Uterus (tissue), 4 donors: ENCODE results near the gene CLCA1. TPM values are rescaled to one million over a fixed set of nuclear protein-coding genes. Genes with fewer than 3 reads are reported as not detected.

ENCODE experiments used
- DNase-seq, 2 donors: peaks; one replicate each; pipeline ENCODE4 v3.0.0-alpha.2; 2019 to 2020
- H3K27ac ChIP-seq, 2 donors: fragments of 200-600 bp; sonication (generic); 1 replicate in 1 of 2; 2 replicates in 1 of 2; pipeline ENCODE4 v1.5.1; 2016 to 2018
- H3K27me3 ChIP-seq, 2 donors: fragments of 200-600 bp; sonication (generic); one replicate each; pipeline ENCODE4 v1.5.1; 2018 to 2019; ENCODE audit warnings: control low read depth in 1 of 2
- H3K36me3 ChIP-seq, 2 donors: fragments of 200-600 bp; sonication (generic); one replicate each; pipeline ENCODE4 v1.5.1; 2019; ENCODE audit warnings: control low read depth in 1 of 2
- H3K4me1 ChIP-seq, 2 donors: fragments of 200-600 bp; sonication (generic); one replicate each; pipeline ENCODE4 v1.5.1; 2018 to 2019; ENCODE audit warnings: control low read depth in 1 of 2
- H3K4me3 ChIP-seq, 2 donors: fragments of 200-600 bp; sonication (generic); 1 replicate in 1 of 2; 2 replicates in 1 of 2; pipeline ENCODE4 v1.5.1; 2018 to 2019; ENCODE audit warnings: mild to moderate bottlenecking in 1 of 2
- H3K9me3 ChIP-seq, 2 donors: fragments of 200-600 bp; sonication (generic); one replicate each; pipeline ENCODE4 v1.5.1; 2019; ENCODE audit warnings: control low read depth in 1 of 2
- CTCF ChIP-seq, 4 experiments: fragments of 200-600 bp in 2 of 4; fragments of 450-650 bp in 2 of 4; sonication (generic) in 2 of 4; IDR thresholded peaks; one replicate each; pipeline ENCODE4 v1.5.1; 2016 to 2019; ENCODE audit warnings: antibody characterized with exemption in 4 of 4, mild to moderate bottlenecking in 2 of 4, moderate library complexity in 1 of 4
- POLR2A ChIP-seq, 2 donors: fragments of 450-650 bp; IDR thresholded peaks; one replicate each; pipeline ENCODE4 v1.6.1; 2016; ENCODE audit warnings: antibody characterized with exemption in 2 of 2, mild to moderate bottlenecking in 1 of 2, moderate library complexity in 1 of 2
- intact Hi-C: fragments of 100-400 bp; cut with DNase I; formaldehyde crosslinking; loops from one replicate; pipeline ENCODE4 v1.15.1; 2023; ENCODE audit warnings: low total_unique reads
- total RNA-seq, 4 donors: library from RNA; depleted of rRNA in 3 of 4; stranded (reverse); fragments of >200 nt in 3 of 4; gene quantifications; one replicate each; pipeline versions ENCODE4 v1.1.0 to v1.2.4, GENCODE V29; 2014 to 2023
- donor health status: DM: yes; HTN: yes; CAD: no.

Gene CLCA1
- total RNA-seq, 4 donors from 2014 or later = 0.21 to 0.29 TPM; not detected in 2

DNA sequence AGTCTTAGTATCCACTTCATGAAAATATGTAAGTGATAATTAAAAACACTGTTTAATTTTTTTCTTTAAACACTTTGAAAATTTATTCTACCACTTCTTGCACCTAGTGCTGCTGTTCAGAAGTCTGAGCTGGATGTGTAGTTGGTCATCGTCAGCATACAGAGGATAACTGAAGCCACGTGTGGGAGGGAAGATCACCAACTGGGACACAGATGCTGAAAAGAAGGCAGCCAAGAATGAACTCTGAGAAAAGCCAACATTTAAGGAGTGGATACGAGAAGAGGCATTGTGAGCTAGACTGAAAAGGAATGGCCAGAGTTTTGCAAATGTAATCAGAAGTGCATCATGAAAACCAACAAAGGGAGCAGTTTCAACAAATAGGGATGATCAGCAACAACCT lies 53.5 kb downstream of the CLCA1 start:
- Histone ChIP-seq H3K27ac (no peak overlapping the region), H3K27me3 (no peaks in the 10 kb centered on the region), H3K9me3 (peaks cover 0 to 3% of the 10 kb centered on the region in 2 donors), H3K36me3 (no peaks in the 10 kb centered on the region), H3K4me3 (no peak overlapping the region), H3K4me1 (no peaks in the 10 kb centered on the region)
- TF ChIP-seq CTCF (IDR thresholded peaks at IDR 0.05) (no peak), POLR2A (IDR thresholded peaks at IDR 0.05) (no peak)
- intact Hi-C loops = no loop called here
- no peak for DNase-seq

DNA sequence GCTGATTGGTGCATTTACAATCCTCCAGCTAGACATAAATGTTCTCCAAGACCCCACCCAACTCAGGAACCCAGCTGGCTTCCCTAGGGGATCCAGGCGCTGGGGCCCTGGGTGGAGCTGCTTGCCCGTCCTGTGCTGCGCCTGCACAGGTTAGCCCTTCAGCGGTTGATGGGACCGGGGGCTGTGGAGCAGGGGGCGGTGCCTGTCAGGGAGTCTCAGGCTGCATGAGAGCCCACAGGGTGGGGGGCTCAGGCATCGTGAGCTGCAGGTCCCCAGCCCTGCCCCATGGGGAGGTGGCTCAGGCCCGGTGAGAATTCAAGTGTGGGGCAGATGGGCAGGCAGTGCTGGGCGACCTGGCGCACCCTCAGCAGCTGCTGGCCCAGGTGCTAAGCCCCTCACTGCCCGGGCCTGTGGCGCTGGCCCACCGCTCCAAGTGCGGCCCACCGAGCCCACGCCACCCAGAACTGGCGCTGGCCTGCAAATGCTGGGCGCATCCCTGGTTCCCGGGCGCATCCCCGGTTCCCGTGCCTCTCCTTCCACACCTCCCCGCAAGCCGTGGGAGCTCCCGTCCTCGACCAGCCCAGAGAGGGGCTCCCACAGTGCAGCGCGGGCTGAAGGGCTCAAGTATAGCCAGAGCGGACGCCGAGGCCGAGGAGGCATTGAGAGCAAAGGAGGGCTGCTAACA lies 55.1 kb downstream of the CLCA1 start:
- TF ChIP-seq CTCF (IDR thresholded peaks at IDR 0.05) = no peak
- TF ChIP-seq POLR2A (IDR thresholded peaks at IDR 0.05) = no peak
- Histone ChIP-seq H3K36me3 (no peaks in the 10 kb centered on the region), H3K4me1 (no peaks in the 10 kb centered on the region), H3K27ac (no peak overlapping the region), H3K9me3 (peaks cover 0 to 3% of the 10 kb centered on the region in 2 donors), H3K27me3 (no peaks in the 10 kb centered on the region), H3K4me3 (no peak overlapping the region)
- DNase-seq = no peak
- intact Hi-C loops = no loop called here

DNA sequence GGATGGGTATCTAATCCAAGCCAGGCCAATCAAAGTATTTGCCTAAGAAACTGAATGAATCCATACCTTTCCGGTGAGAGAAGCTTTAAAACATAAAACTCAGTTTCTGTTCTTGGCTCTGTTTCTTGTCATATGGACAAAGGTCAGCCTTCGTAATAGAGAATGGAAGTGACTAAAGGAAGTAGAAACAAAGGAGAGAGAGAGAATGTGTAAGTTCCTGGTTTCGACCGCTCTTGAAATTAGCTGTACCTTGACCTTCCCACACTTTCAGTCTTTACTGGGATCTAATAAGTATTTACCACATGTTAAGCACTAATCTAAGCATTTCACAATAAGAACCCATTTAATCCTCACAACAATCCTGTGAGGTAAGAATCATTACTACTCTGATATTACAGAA lies 58.6 kb downstream of the CLCA1 start:
- DNase-seq = no peak
- Histone ChIP-seq H3K27me3 (no peaks in the 10 kb centered on the region), H3K9me3 (peaks cover 0 to 3% of the 10 kb centered on the region in 2 donors), H3K4me3 (no peak overlapping the region), H3K36me3 (no peaks in the 10 kb centered on the region), H3K4me1 (no peaks in the 10 kb centered on the region), H3K27ac (no peak overlapping the region)
- TF ChIP-seq POLR2A (IDR thresholded peaks at IDR 0.05) (no peak), CTCF (IDR thresholded peaks at IDR 0.05) (no peak)
- intact Hi-C loops = no loop called here

GRCh38 chr1:86530211-86530845 lies 61.6 kb downstream of the CLCA1 start:
- Histone ChIP-seq H3K27ac (no peak overlapping the region), H3K4me3 (no peak overlapping the region), H3K36me3 (no peaks in the 10 kb centered on the region), H3K9me3 (no peaks in the 10 kb centered on the region), H3K4me1 (no peaks in the 10 kb centered on the region), H3K27me3 (no peaks in the 10 kb centered on the region)
- no peak for DNase-seq
- intact Hi-C loops = no loop called here
- TF ChIP-seq CTCF (IDR thresholded peaks at IDR 0.05) = no peak
- TF ChIP-seq POLR2A (IDR thresholded peaks at IDR 0.05) = no peak

DNA sequence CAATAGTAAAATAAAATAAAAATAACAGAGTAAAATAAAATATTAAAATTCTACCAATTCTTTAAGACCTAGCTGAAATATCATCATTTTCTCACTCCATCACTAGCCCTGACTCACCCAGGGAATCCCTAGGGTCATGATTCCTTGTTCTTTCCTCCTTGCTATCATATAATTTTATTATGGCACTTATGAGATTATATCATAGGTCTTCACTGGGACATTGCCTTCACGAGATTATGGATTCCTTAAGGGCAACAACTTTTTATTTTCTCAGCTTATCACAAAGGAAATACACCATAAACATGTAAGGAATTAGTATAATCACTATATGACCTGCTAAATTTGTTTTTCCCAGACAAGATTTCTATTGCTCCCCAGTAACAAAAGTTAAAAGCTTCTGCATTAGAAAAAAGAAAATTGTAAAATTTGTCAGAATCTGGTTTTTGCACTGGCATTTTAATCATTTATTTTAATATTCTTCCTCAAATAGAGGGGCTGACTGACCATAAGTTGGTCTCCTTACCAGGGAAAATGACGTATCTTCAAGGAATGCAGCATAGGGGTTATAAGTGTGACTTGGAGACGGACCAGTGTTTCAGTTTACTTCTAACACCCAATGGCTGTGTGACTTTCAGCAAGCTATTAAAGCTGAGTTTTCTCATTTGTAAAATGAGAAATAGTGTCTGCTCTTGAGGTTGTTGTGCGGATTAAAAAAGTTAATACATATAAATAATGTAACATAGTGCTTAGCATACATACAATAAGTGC lies 69.4 kb downstream of the CLCA1 start:
- Histone ChIP-seq H3K4me3 (no peak overlapping the region), H3K36me3 (no peaks in the 10 kb centered on the region), H3K4me1 (no peaks in the 10 kb centered on the region), H3K27me3 (no peaks in the 10 kb centered on the region), H3K27ac (no peak overlapping the region), H3K9me3 (no peaks in the 10 kb centered on the region)
- intact Hi-C loops = no loop called here
- no peak for DNase-seq
- no peak for TF ChIP-seq POLR2A (IDR thresholded peaks at IDR 0.05)
